HEK293 (cell line): ENCODE results near the gene GBF1.

Experiments
- CTCF ChIP-seq: fragments of 450-650 bp; formaldehyde crosslinking; IDR thresholded peaks from 2 replicates; pipeline ENCODE4 v1.5.1; 2016; ENCODE audit warnings: missing biosample characterization, missing genetic modification characterization
- HOXC10 ChIP-seq: sonication (generic); formaldehyde crosslinking; IDR thresholded peaks from 2 replicates; pipeline ENCODE4 v1.8.1; 2023; ENCODE audit warnings: mild to moderate bottlenecking, missing genetic modification reagents
- ZBTB7A ChIP-seq: fragments of 450-650 bp; formaldehyde crosslinking; IDR thresholded peaks from 2 replicates; pipeline ENCODE4 v1.5.1; 2016; ENCODE audit warnings: low read depth, missing biosample characterization, missing genetic modification characterization
- ZNF24 ChIP-seq: fragments of 450-650 bp; formaldehyde crosslinking; IDR thresholded peaks from 2 replicates; pipeline ENCODE4 v1.5.1; 2016; ENCODE audit warnings: missing biosample characterization, missing genetic modification characterization
- ZNF580 ChIP-seq: fragments of 450-650 bp; formaldehyde crosslinking; IDR thresholded peaks from 2 replicates; pipeline ENCODE4 v1.5.1; 2016; ENCODE audit warnings: missing biosample characterization, missing genetic modification characterization
- TF ChIP-seq, protein P1 (sequence below): fragments of 450-650 bp; formaldehyde crosslinking; IDR thresholded peaks from 2 replicates; pipeline ENCODE4 v1.5.1; 2016; ENCODE audit warnings: missing biosample characterization, missing genetic modification characterization

GRCh38 chr10:102327002-102327401 is 81.7 kb downstream of the GBF1 start:
- no peak for TF ChIP-seq CTCF (tag by site-specific recombination)
- no peak for TF ChIP-seq ZBTB7A (tag by site-specific recombination)
- TF ChIP-seq, protein P1, sequence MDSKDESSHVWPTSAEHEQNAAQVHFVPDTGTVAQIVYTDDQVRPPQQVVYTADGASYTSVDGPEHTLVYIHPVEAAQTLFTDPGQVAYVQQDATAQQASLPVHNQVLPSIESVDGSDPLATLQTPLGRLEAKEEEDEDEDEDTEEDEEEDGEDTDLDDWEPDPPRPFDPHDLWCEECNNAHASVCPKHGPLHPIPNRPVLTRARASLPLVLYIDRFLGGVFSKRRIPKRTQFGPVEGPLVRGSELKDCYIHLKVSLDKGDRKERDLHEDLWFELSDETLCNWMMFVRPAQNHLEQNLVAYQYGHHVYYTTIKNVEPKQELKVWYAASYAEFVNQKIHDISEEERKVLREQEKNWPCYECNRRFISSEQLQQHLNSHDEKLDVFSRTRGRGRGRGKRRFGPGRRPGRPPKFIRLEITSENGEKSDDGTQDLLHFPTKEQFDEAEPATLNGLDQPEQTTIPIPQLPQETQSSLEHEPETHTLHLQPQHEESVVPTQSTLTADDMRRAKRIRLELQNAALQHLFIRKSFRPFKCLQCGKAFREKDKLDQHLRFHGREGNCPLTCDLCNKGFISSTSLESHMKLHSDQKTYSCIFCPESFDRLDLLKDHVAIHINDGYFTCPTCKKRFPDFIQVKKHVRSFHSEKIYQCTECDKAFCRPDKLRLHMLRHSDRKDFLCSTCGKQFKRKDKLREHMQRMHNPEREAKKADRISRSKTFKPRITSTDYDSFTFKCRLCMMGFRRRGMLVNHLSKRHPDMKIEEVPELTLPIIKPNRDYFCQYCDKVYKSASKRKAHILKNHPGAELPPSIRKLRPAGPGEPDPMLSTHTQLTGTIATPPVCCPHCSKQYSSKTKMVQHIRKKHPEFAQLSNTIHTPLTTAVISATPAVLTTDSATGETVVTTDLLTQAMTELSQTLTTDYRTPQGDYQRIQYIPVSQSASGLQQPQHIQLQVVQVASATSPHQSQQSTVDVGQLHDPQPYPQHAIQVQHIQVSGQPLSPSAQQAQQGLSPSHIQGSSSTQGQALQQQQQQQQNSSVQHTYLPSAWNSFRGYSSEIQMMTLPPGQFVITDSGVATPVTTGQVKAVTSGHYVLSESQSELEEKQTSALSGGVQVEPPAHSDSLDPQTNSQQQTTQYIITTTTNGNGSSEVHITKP (tag by site-specific recombination), result no peak
- no peak for TF ChIP-seq HOXC10 (CRISPR knock-in tag)
- no peak for TF ChIP-seq ZNF24
- no peak for TF ChIP-seq ZNF580 (tag by site-specific recombination)
